Retina (tissue), 1 donor: Measurements from ENCODE around the gene PTBP2.
"Not testable (repeated sequence)": the region's sequence is repeated elsewhere in the genome, so short reads cannot be mapped to it uniquely, and the experiment has no call there.

Source experiments
- DNase-seq: peaks from one replicate; pipeline ENCODE4 v3.0.0-alpha.2; 2016

PTBP2 gene

GRCh38 chr1:96730574-96731298, 9.2 kb downstream of the PTBP2 start:
- no peak for DNase-seq

DNA sequence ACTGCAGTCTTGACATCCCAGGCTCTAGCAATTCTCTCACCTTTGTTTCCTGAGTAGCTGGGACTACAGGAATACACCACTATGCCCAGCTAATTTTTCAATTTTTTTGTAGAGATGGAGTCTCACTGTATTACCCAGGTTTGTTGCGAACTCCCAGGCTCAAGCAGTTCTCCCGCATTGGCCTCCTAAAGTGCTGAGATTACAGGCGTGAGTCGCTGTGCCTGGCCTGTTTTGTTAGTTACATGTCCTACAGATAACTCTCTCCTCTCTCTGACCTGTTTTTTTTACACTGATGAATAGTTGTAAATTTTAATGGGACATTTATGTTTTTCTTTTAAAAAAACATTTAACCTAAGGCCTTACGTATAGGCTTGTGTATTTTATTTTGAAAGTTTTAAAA, 19.8 kb downstream of the PTBP2 start:
- no peak for DNase-seq

- no peak for DNase-seq
These were observed 25.1 kb downstream of the PTBP2 start for GRCh38 chr1:96746440-96747420.

- DNase-seq: no peak
These were observed 26.0 kb downstream of the PTBP2 start for GRCh38 chr1:96747565-96747964.

DNA sequence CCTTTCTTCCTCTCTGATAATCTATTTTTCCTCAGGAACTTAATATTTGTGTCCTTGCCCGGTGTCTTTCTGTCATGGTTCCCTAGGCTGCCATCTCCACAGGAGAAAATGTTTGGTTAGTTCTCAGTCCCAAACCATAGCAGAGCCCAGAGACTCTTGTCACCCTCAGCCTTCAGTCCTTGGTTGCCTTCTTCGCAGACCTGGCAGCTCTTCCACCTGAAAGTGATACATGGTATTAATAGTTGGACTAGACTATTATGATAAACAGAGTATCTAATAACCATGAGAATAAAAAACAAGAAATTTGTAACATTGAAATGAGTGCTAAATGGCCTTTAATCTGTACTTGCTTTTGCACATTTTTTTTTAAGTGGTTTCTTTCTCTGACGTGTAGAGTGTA, 26.5 kb downstream of the PTBP2 start:
- DNase-seq: no peak

DNA sequence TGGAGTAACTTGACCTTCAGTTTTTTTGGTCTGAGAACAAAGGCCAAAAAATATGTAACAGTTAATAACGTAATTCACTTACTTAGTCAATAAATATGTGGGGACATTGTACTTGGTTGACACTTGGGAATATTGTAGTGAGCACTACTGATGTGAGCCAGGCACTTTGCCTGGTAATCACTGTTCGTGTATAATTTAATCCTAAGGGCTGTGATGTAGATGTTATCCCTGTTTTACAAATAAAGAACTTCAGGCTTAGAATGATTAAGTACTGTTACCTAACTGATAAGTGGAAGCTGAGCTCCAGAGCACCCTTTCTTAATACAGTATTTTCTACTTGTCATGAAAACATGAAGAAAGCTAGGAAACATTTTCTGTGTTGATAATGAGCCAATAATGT, 28.0 kb downstream of the PTBP2 start:
- no peak for DNase-seq

DNA sequence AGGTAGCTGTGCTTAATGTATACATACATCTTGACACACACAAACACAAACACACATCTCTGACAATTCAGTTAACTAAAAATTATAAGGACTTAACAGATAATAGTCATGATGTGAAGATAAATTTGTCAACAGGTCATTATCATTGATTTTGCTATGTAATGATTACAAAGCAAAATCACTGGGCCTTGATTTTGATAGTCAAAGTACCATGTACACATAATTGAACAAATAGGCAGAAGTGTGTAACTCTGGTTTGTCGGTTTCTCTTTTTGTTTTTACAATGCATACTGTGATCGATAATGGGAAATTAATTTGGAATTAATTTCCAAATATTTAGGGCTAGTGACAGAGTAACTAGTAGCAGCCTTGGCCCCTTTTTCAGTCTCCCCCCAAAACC, 30.8 kb downstream of the PTBP2 start:
- DNase-seq: no peak

- no peak for DNase-seq
These were observed 35.2 kb downstream of the PTBP2 start for GRCh38 chr1:96756789-96757188.

- DNase-seq: not testable (repeated sequence)
These were observed 41.0 kb downstream of the PTBP2 start for GRCh38 chr1:96762586-96762985.

- DNase-seq: no peak
These were observed 41.9 kb downstream of the PTBP2 start for GRCh38 chr1:96763514-96763913.

DNA sequence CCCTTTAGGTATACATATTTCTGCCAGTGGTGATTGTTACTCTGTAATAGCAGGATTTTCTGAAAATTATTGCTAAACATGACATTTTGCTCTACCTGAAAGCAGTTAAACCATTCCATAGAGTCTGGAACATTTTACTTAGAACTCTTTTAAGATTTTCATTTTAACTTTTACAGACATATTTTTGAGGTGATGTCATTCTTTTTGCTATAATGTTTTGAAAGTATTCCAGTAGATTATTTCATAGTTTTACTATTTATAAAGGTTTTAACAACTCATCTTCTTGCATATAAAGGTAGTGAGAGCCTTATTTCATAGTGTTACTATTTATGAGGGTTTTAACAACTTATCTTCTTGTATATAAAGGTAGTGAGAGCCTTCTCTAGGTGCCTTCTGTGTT, 42.9 kb downstream of the PTBP2 start:
- no peak for DNase-seq

- DNase-seq: no peak
These were observed 50.3 kb downstream of the PTBP2 start for GRCh38 chr1:96771847-96772246.

DNA sequence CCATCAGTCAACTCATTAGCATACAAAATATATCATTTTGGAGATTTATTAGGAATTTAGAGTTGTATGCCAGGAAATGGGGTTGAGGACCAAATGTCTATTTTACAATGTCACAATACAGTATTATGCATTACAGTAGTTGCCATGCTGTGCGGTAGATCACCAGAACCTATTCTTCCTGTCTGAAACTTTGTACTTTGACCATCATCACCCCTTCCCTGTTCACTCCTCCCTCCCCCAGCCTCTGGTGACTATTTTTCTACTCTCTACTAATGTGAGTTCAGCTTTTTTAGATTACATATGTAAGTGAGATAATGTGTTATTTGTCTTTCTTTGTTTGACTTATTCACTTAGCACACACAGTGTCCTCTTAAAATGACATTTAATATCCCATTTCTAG, 50.8 kb downstream of the PTBP2 start:
- DNase-seq: no peak

DNA sequence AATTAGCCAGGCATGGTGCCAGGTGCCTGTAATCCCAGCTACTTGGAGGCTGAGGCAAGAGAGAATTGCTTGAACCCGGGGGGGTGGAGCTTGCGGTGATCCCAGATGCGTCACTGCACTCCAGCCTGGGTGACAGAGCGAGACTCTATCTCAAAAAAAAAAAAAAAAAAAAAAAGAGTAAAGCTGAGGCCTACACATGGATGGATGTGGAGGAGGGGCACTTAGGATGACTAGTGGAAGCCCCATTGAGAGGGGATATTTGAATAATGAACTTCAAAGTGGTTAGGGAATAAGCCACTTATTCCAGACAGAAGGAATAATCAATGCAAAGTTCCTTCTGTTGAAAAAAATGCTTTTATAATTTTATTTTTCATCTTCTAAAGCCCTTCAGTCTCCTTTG, 51.4 kb downstream of the PTBP2 start:
- DNase-seq: no peak

DNA sequence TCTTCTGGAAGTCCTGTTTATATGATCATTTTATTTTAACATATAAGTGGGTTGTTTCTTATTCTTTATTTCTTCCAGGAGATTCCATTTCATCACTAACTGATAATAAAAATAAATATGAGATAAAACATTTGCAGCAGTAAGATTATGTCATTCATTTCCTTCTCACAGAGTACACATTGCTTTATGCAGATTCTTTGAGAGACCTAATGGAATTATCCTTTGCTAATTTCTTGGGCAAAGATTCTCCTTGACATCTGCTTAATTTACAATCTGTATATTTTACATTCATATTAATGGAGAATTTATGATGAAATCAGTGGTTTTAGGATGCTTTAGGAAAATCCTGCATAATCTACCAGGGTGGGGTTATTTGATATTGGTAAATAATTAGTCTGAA, 60.6 kb downstream of the PTBP2 start:
- DNase-seq: no peak

DNA sequence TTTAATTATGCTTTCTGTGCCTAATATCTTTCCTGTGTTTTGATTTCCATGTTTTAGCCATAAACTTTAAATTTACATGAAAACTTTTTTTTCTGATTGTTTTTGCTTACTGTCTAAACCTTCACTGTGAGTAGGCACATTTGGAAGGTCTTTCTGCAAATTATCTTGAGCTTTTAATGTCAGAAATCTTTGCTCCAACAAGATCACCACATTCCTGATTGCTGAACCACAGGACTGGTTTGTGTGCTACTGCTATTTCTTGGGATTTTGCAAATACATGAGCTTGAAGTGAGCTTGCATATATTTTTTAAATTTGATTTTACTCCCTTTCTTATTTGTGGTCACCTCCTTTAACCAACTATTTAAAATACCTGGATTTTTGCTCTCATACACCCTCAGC, 61.3 kb downstream of the PTBP2 start:
- DNase-seq: no peak

GRCh38 chr1:96790599-96790998, 69.0 kb downstream of the PTBP2 start:
- DNase-seq: no peak

DNA sequence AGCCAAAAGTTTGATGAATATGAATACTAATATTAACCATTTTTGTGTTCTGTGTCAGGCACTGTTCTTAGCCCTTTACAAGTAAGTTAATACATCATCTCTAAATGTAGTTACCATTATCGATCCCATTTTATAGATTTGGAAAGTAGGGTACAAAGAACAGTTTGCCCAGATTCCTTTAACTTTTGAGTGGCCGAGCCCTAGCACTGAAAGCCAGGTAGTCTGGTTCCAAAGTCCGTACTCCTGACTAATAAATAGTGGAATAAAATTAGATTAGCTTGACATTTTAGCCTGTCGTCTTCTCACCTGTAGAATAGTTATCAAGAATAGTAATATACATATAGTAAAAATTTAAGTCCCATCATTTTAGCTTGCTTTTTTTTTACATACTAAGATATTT, 70.6 kb downstream of the PTBP2 start:
- no peak for DNase-seq

DNA sequence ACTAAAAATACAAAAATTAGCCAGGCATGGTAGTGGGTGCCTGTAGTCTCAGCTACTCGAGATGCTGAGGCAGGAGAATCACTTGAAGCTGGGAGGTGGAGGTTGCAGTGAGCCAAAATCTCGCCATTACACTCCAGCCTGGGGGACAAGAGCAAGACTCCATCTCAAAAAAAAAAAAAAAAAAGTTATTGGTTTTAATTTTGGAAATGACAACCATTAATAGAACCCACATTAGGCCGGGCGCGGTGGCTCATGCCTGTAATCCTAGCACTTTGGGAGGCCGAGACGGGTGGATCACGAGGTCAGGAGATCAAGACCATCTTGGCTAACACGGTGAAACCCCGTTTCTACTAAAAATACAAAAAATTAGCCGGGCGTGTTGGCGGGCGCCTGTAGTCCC, 80.1 kb downstream of the PTBP2 start:
- not testable (repeated sequence) for DNase-seq

DNA sequence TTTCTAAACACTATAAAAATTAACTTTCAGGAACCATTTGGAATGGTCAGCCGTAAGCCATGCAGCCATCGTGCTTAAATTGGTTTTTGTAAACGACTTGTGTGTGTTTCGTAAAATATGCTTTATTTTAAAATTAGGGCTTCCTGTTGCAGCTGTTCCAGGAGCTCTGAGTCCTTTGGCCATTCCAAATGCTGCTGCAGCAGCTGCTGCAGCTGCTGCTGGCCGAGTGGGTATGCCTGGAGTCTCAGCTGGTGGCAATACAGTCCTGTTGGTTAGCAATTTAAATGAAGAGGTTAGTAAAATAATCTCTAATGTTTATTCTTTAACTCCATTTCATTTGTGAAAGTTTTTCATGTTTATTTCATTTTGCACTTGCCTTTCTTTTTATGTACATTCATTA, 83.1 kb downstream of the PTBP2 start:
- DNase-seq: no peak

GRCh38 chr1:96808191-96808590, 86.6 kb downstream of the PTBP2 start:
- DNase-seq: no peak

DNA sequence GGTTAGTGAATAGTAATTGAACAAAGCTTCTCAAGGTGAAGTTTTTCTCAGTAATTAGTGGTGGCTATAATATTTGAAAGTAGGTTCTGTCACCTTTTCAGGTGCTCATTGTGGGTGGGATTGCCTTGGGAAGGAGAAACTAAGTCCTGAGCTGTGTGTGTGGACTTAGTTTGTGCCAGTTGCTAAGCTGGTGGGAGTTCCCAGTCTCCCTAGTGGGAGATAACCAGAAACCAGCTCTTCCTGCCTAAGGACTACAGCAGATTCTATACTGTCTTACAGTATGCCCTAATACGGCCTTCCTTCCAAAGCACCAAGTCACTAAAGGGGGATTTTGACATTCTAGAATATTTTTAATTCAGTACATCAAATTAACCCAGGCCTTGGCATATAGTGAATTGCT, 94.3 kb downstream of the PTBP2 start:
- no peak for DNase-seq

- DNase-seq: no peak
These were observed 98.5 kb downstream of the PTBP2 start for GRCh38 chr1:96820107-96820506.

GRCh38 chr1:96820671-96821070, 99.1 kb downstream of the PTBP2 start:
- no peak for DNase-seq
